ENCODE measurements around the gene CLEC12A.
A peak's percentile ranks its signal among the peaks of the same experiment; 100 is the strongest.
"Not testable (repeated sequence)": the region's sequence is repeated elsewhere in the genome, so short reads cannot be mapped to it uniquely, and the experiment has no call there.

CLEC12A gene

GRCh38 chr12:9971181-9971580 lies at the start of gene CLEC12A:
Gene CLEC12A (plus strand): TSS chr12:9971409. CDS start chr12:9971597, 188 bp downstream.
- no peak for DNase-seq (ENCODE audit: low read depth)

GRCh38 chr12:9922429-9922828 lies 48.8 kb upstream of the CLEC12A start:
- no peak for DNase-seq (ENCODE audit: low read depth)

- DNase-seq (ENCODE audit: low read depth) = peak; percentile 68
These were observed 45.4 kb upstream of the CLEC12A start for GRCh38 chr12:9925705-9926393.

GRCh38 chr12:9926876-9927275 lies 44.3 kb upstream of the CLEC12A start:
- no peak for DNase-seq (ENCODE audit: low read depth)

- no peak for DNase-seq (ENCODE audit: low read depth)
These were observed 42.6 kb upstream of the CLEC12A start for GRCh38 chr12:9928607-9929006.

GRCh38 chr12:9931245-9931644 lies 40.0 kb upstream of the CLEC12A start:
- DNase-seq (ENCODE audit: low read depth) = no peak

GRCh38 chr12:9932270-9932669 lies 38.9 kb upstream of the CLEC12A start, which contains the start of gene CLEC2A:
Gene CLEC2A (minus strand): TSS chr12:9932370. CDS start chr12:9932329, 41 bp downstream.
- no peak for DNase-seq (ENCODE audit: low read depth)

- DNase-seq (ENCODE audit: low read depth) = no peak
These were observed 37.3 kb upstream of the CLEC12A start for GRCh38 chr12:9933958-9934357.

- DNase-seq (ENCODE audit: low read depth) = no peak
These were observed 36.2 kb upstream of the CLEC12A start for GRCh38 chr12:9935026-9935425.

- peak; percentile 12 for DNase-seq (ENCODE audit: low read depth)
These were observed 34.6 kb upstream of the CLEC12A start for GRCh38 chr12:9936591-9936990.

GRCh38 chr12:9940375-9940774 lies 30.8 kb upstream of the CLEC12A start:
- DNase-seq (ENCODE audit: low read depth) = peak; percentile 33

- no peak for DNase-seq (ENCODE audit: low read depth)
These were observed 29.4 kb upstream of the CLEC12A start for GRCh38 chr12:9941838-9942237.

- no peak for DNase-seq (ENCODE audit: low read depth)
These were observed 28.0 kb upstream of the CLEC12A start for GRCh38 chr12:9943240-9943639.

- DNase-seq (ENCODE audit: low read depth) = no peak
These were observed 26.8 kb upstream of the CLEC12A start for GRCh38 chr12:9944391-9944790.

GRCh38 chr12:9947674-9948073 lies 23.5 kb upstream of the CLEC12A start:
- no peak for DNase-seq (ENCODE audit: low read depth)

GRCh38 chr12:9948606-9949296 lies 22.5 kb upstream of the CLEC12A start:
- DNase-seq (ENCODE audit: low read depth) = no peak

- no peak for DNase-seq (ENCODE audit: low read depth)
These were observed 20.1 kb upstream of the CLEC12A start for GRCh38 chr12:9951026-9951675.

GRCh38 chr12:9952954-9953729 lies 18.1 kb upstream of the CLEC12A start:
- DNase-seq (ENCODE audit: low read depth) = not testable (repeated sequence)

- no peak for DNase-seq (ENCODE audit: low read depth)
These were observed 13.4 kb upstream of the CLEC12A start for GRCh38 chr12:9957834-9958233.

- DNase-seq (ENCODE audit: low read depth) = no peak
These were observed 10.6 kb upstream of the CLEC12A start for GRCh38 chr12:9960590-9960989.

GRCh38 chr12:9961106-9961505 lies 10.1 kb upstream of the CLEC12A start:
- DNase-seq (ENCODE audit: low read depth) = no peak

GRCh38 chr12:9961901-9962300 lies 9.3 kb upstream of the CLEC12A start:
- DNase-seq (ENCODE audit: low read depth) = no peak
